ENCODE data around the gene KIF12.
"Not testable (repeated sequence)": the region's sequence is repeated elsewhere in the genome, so short reads cannot be mapped to it uniquely, and the experiment has no call there.

Gene KIF12

DNA sequence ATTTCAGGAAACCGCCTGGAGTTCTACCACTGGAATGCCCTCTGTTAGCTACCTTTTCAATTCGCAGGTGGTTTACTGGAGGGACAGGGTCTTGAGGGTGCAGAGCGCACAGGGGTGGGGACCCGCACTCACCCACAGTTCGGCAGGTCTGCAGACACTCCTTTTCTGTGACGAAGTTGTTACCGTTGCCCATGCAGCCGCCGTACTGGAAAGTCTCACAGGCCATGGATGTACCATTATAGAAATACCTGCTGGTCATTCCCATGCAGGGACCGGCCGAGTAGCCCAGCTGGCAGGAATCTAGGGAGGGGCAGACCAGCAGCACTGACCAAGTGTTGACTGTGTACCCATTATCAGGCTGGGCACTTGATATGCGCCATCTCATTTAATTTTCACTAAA, 37.8 kb downstream of the KIF12 start:
- DNase-seq: no peak

DNA sequence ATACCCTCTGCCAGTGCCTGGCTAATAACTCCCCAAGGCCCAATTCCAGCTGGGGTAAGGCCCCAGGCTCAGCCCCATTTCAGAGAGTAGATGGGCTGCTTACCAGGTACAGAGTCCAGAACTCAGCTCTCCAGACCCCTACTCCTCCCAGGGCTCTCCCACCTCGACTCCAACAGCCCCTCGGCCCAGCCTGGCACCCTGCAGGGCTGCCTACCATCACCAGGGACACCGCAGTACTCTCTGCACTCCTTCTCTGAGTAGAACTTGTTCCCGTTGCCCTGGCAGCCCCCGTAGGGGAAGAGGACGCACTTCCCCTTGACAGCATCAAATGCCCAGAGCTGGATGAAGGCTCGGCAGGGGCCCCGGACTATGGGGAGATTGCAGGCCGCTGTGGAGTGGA, 38.4 kb downstream of the KIF12 start:
- DNase-seq: no peak

DNA sequence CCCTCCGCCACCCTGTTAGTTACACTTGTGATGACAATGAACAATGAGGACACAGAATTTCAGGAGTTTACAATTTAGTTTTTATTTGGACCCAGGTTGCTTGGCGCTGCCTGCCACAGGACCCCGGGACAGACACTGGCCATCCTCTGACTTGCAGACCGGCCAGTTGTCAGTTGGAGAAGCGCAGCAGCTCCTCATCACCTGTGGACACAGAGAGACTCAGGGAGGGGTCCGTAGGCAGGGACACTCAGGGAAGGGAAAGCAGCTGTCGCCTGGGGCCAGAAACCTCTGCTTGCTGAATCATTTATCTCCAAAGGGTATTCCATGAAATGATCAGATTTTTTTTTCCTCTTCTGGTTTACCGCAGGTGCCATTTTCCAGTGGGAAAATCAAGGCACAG, 39.0 kb downstream of the KIF12 start:
- no peak for DNase-seq

DNA sequence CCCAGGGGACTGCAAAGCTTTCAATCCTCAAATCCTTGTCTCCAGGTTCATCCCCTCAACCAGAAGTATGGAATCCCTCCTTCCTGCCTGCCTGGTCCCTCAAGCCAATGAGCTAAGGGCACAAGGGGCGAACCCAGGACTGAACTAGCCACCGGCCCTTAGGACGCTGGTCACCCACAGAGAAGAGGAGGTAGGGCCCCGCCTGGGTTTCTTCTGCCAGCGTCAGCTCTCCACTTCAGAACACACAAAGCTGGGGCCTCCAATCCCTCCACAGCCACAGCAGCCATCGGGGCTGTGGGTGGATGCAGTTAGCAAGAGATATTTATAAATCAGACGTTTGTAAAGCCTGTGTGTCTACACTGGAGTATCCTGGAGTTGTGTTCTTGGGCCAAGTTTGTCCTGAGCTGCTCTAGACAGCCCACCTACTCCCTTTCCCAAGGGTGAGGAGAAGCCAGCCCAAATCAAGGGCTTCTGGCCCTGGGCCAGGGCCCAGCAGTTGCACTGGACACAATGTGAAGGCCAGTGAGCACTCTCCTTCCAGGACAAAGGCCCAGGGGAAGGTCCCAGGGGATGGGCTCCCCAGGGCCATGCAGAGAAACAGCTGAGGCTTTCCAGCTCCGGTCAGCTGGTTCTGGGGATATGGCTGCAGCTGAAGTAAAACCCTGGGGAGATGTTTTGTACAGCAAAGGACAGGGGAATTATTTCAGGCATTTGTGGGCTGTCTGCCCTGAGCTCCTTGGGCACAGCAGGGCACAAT, 39.9 kb downstream of the KIF12 start:
- no peak for DNase-seq

DNA sequence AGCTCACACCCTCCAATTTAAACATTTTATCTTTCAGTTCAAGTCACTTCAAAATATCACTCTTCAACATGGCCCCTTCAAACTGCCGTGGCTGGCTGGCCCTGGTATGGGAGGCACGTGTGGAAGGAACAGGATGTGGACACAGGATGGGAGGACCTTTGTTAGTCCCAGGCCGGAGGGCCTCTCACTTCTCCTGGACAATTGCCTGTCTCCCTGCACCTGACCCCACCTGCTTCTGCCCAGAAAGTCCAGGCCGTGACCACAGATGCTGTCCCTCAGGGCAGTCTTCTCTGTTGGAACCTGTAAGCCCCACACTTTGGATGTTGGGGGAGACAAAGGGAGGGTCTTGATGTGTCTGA, 40.4 kb downstream of the KIF12 start:
- DNase-seq: no peak

DNA sequence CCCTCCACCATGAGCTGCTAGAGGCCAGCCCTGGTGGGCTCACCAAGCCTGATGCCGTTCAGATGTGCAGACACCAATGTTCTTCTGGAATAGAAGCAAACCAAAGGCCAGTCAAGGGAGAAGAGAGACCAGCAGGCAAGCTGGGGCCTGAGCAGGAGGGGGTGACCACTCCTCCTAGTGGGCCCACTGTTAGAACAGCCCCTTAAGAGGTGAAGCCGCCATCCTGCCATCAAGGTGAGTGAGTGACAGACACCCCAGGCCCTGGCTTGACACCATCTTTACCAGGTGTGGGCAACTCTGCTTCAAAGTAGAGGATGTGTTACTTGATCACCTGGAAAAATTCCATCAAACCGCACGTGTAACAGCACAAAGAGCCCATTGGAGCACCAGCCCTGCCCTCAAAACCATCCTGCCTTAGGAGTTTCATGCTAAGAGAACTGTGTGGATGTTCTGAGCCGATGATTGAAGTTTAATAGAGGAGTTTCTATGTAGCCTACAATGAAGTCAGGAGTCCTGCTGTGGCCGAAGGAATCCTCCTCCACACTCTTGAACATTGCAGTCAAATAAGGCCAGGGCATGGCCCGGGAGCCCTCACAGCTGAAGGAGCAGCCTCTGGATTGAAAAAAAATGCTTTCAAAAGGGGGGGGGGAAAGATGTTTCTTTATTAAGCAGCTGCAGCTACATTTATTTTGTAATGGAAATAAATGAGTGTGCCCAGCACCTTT, 41.8 kb downstream of the KIF12 start:
- DNase-seq: no peak

DNA sequence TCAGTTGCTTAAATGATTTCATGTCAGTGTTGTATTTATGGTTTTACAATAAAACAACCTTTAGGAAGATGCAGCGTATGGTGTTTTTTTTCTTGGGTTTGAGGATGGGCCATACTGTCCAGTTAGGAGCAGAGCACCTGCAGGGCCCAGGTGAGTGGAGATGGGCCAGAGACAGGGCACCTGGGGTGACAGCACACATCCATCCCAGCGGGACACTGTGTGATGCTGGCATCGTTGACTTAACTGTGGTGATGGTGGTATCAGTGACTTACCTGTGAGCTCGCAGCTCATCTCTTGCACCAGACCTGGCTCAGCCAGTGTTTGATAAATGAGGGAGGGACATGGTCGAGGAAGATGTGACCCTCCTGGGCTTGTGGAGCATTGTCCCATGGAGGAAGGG, 42.6 kb downstream of the KIF12 start:
- DNase-seq: no peak

DNA sequence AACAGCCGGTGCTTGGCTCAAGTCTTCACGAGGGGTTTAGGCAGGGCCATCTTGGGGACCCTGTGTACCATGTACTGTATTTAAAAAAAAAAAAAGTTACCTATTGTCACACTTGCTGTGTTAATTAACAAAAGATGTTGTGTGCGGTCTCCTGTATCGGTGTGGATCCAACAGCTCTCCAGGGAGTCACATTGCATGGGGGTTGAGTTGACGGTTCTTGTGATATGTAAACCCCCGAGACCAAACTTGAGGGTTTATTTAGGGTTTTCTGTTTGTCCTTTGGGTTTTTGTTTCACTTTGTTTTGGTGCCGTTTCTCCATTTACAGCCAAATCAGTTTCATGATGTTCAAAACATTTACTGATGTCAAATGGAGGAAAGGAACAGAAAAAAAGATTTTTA, 43.2 kb downstream of the KIF12 start:
- no peak for DNase-seq

DNA sequence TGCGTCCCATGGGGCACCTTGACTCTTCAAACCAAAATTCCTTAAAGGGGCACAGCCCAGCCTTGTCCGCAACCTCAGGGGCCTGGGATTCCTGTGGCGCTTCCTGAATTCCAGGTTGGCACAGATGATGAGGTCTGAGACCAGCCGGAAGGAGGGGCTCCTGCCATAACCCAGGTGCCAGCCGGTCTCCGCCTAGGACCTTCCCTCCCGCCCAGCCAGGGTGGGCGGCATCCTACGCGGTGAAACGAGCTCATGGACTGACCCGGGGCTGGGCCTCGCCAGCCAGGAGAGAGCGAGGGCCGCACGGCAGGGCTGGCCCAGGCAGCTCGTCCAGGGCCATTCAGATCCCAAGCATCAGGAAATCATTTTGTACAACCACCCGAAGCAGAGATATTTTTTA, 44.0 kb downstream of the KIF12 start:
- DNase-seq: no peak

DNA sequence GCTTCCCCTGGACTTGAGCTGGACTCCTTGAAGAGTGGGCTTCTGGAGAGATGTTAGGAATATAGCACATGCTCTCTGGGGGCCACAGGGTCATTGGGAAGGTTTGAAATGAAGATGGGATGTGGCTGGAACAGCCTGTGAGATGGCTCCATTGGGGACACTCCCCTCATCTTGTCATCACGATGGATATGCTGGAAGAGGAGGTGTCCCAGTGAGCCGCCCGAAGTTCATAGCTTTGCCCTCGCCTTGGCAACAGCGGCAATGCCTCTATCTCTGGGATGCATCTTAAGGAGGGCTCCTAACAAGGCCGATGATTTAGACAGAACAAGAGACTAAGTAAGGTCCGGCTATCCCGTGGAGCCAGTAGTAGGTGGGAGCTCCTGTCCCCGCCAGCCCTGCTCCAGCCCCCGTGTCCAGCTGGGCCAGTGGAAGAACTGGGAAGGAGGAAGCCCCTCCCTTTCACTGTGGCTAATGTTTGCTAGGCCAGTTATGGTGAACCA, 44.9 kb downstream of the KIF12 start:
- no peak for DNase-seq

DNA sequence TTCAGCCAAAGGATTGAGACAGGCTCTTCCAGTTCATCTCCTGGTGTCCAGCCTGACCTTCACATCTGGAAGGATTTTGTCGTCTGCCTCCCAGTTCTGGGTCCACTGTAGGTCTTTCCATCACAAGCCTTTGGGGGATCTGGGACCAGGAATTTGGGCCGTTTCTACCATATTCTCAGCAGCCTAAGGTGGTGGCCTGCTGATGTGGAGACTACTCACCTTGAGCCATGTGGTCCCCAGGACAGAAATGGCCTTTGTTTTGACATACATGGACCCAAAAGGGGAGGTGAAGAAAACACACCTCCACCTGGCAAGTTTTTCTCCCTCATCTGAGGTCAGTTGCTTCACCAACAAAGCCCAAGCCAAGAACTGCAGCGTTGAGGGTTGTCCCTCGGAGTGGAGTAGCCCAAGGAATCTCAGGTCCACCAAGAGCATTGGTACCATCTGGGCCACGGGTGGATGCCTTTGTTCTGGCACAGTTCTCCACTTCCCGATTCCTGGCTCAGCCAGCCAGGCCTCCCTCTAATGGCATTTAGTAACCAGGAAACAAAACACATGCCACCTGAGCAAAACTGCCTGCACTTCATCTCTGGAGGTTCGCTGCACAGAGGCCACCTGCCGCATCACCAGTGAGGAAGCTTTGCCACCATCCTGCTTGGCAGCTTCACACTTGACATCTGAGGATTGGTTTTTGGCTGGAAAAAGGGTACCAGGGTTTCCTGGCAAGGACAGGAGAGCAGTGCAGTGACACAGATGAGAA, 45.7 kb downstream of the KIF12 start:
- DNase-seq: no peak

DNA sequence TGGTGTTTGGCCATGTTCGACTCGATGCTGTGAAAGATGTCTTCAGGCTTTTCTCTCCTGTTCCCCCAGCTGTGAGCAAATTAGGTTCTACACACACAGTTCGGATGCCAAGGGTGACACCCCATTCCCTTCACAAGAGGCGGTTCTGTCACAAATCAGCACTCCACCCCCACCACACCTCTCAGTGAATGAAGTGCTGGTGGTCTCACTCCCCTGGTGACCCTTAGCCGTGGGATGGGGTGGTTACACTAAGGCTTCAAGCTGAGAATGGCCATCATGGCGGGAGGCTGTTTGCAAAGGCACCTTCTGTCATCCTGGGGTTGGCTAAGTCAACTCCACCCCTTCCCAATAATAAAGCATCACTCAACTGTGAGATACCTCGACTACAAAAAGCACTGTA, 47.4 kb downstream of the KIF12 start:
- DNase-seq: no peak

DNA sequence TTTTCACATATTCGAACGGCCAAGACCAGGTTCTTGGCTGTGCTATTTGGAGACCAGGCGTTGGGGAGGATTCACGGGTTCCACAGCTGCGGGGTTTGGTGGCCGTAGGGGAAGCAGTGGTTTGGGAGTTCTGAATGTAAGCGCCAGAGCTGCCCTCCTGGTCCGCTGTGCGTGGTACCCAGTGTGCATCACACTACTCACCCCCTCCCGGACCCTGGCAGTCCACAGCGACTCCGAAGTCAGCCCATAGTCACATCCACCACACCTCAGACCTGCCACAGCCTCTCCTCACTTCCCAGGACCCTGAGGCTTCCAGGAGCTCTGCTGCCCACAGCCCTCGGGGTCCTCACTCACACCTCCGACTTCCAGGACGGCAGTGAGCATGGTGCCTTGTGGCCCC, 47.8 kb downstream of the KIF12 start:
- DNase-seq: no peak

DNA sequence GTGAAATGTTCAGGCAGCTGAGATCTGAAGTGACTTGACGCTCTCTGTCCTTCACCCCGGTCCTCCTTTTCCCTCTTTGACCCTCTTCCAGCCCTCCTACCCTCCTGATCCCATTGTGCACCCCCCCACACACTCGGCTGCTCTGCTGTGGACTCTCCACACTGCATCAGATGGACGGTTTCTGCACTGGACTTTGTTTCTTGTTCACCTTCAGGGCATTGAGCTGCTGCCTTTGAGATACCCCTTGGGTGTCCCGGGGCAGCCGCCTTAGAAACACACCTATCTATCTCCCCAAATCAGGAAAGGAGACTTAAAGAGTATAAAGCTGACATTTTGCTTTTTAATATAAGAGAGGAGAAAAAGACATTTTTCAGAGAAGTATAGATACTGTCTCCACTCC, 48.4 kb downstream of the KIF12 start:
- no peak for DNase-seq

DNA sequence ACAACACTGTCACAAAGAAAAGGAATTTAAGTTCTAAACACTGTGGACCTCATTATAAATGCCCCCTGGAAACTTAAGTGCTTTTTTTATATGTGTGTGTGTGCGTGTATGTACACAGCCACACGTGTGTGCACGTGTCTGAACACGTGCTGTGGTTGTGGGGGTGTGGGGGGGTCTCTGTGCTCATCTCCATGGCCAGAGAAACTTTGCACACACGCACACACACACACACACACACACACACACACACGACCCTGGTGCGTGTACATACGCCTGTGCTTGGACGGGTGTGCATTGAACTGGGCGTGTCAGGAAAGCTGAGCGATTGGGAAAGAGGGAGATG, 48.9 kb downstream of the KIF12 start:
- DNase-seq: no peak

DNA sequence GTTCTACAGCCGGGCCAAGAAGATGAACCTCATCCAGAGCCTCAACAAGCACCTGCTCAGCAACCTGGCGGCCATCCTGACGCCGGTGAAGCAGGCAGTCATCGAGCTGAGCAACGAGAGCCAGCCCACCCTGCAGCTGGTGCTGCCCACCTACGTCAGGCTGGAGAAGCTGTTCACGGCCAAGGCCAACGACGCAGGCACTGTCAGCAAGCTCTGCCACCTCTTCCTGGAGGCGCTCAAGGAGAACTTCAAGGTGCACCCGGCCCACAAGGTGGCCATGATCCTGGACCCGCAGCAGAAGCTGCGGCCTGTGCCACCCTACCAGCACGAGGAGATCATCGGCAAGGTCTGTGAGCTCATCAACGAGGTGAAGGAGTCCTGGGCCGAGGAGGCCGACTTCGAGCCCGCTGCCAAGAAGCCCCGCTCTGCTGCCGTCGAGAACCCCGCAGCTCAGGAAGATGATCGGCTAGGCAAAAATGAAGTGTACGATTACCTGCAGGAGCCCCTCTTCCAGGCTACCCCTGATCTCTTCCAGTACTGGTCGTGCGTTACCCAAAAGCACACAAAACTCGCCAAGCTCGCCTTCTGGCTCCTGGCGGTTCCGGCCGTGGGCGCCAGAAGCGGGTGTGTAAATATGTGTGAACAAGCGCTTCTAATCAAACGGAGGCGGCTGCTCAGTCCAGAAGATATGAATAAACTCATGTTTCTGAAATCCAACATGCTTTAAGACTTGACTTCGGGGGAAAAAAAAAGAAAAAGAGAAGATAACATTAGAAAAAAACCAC, 49.5 kb downstream of the KIF12 start:
- DNase-seq: no peak

DNA sequence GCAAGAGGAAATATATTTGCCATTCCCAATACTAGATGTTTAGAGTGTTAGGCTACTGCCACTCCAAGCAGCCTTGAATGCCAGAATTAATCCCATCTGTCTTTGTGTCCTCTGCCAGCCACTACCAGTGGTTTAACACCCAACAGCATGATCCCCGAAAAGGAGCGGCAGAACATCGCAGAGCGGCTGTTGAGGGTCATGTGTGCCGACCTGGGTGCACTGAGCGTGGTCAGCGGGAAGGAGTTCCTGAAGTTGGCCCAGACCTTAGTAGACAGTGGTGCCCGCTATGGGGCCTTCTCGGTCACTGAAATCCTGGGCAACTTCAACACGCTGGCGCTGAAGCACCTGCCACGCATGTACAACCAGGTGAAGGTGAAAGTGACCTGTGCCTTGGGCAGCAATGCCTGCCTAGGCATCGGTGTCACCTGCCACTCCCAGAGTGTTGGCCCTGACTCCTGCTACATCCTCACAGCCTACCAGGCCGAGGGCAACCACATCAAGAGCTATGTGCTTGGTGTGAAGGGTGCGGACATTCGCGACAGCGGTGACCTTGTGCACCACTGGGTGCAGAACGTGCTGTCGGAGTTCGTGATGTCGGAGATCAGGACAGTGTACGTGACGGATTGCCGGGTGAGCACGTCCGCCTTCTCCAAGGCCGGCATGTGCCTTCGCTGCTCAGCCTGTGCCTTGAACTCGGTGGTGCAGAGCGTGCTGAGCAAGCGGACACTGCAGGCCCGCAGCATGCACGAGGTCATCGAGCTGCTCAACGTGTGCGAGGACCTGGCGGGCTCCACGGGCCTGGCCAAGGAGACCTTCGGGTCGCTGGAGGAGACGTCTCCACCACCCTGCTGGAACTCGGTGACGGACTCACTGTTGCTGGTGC, 50.3 kb downstream of the KIF12 start:
- DNase-seq: no peak

DNA sequence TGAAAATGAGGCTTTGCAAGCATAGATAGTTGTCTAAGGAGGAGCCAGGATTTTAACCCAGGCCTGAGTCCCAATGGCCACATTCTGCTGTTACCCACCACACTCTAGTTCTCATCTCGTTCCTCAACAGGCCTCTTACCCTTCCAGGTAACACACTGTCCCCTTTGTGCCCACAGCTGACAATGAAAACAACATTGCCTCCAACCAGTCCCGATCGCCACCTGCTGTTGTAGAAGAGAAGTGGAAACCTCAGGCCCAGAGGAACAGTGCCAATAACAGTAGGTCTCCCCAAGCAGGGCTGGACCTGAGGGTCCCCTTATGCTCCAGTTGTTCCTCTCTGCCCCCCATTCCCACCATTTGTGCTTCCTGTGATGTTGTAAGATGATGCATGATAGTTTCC, 51.4 kb downstream of the KIF12 start:
- no peak for DNase-seq

DNA sequence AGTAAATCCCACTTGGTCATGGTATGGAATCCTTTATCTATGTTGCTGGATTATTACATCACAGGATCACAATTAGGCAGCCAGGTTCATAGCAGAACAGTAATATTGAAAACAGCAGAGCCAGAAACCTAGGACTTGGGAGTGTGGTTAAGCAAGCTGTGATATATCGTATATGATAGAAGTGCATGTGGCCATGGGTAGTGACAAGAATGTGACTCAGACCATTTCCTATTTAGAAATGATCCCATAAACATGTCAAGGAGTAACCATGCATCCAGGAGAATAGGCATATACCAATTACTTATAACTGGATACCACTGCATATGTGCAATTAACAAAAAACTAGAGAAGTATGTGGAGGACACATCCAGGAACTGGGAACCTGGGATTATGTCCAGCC, 52.2 kb downstream of the KIF12 start:
- DNase-seq: no peak

DNA sequence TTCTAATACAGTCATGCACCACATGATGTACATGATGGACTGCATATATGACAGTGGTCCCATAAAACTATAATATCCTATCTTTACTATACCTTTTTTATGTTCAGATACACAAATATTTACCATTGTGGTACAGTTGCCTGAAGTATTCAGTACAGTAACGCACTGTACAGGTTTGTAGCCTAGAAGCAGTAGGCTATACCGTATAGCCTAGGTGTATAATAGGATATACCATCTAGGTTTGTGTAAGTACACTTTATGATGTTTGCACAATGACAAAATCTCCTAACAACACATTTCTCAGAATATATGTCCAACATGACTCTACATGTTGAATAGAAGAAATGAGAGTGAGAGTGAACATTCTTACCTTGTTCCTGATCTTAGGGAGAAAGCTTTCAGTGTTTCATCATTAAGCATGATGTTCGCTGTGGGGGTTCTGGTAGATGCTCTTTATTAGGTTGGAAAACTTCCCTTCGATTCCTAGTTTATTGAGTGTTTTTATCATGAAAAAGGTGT, 52.8 kb downstream of the KIF12 start:
- DNase-seq: no peak

DNA sequence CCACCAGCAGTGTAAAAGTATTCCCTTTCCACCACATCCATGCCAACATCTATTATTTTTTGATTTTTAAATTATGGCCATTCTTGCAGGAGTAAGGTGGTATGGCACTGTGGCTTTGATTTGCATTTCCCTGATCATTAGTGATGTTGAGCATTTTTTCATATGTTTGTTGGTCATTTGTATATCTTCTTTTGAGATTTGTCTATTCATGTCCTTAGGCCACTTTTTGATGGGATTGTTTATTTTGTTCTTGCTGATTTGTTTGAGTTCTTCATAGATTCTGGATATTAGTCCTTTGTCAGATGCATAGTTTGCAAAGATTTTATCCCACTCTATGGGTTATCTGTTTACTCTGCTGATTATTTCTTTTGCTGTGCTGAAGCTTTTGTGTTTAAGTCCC, 55.4 kb downstream of the KIF12 start:
- DNase-seq: not testable (repeated sequence)
